H9 (cell line): ENCODE measurements around the gene MARVELD2. TPM values are rescaled to one million over a fixed set of nuclear protein-coding genes. Genes with fewer than 3 reads are reported as not detected.

Source experiments
- DNase-seq: peaks from one replicate; pipeline ENCODE4 v3.0.0-alpha.2; 2017
- H2AFZ ChIP-seq: one replicate; pipeline ENCODE4 v1.6.1; 2013; ENCODE audit warnings: mild to moderate bottlenecking, low read length, control low read depth, moderate library complexity
- H2AK5ac ChIP-seq: 2 replicates; pipeline ENCODE4 v1.6.1; 2013; ENCODE audit warnings: low read length, control low read depth, mixed read lengths; ENCODE audit not compliant: insufficient read length
- H2BK120ac ChIP-seq: one replicate; pipeline ENCODE4 v1.6.1; 2013; ENCODE audit warnings: low read depth, mild to moderate bottlenecking, low read length, control low read depth, inconsistent platforms; ENCODE audit not compliant: poor library complexity, severe bottlenecking
- H2BK12ac ChIP-seq: 2 replicates; pipeline ENCODE4 v1.6.1; 2013; ENCODE audit warnings: low read length, control low read depth, mixed read lengths, low read depth; ENCODE audit not compliant: insufficient read length
- H2BK15ac ChIP-seq: 2 replicates; pipeline ENCODE4 v1.6.1; 2013; ENCODE audit warnings: low read depth, low read length, control low read depth
- H2BK20ac ChIP-seq: one replicate; pipeline ENCODE4 v1.6.1; 2013; ENCODE audit warnings: low read depth, mild to moderate bottlenecking, low read length, control low read depth, inconsistent platforms; ENCODE audit not compliant: poor library complexity, severe bottlenecking
- H2BK5ac ChIP-seq: 2 replicates; pipeline ENCODE4 v1.6.1; 2013; ENCODE audit warnings: low read length, control low read depth, mixed read lengths; ENCODE audit not compliant: insufficient read length
- H3K14ac ChIP-seq: 2 replicates; pipeline ENCODE4 v1.6.1; 2013; ENCODE audit warnings: low read length, control low read depth; ENCODE audit not compliant: insufficient read depth
- H3K18ac ChIP-seq: 2 replicates; pipeline ENCODE4 v1.6.1; 2013; ENCODE audit warnings: low read depth, mild to moderate bottlenecking, mixed read lengths, low read length, control low read depth; ENCODE audit not compliant: insufficient read length
- H3K23ac ChIP-seq: 2 replicates; pipeline ENCODE4 v1.6.1; 2013; ENCODE audit warnings: low read length, control low read depth, mixed read lengths, low read depth; ENCODE audit not compliant: insufficient read length
- H3K23me2 ChIP-seq: 2 replicates; pipeline ENCODE4 v1.6.1; 2013; ENCODE audit warnings: low read depth, mild to moderate bottlenecking, mixed read lengths, low read length, control low read depth; ENCODE audit not compliant: insufficient read length, poor library complexity, severe bottlenecking
- H3K27ac ChIP-seq: 2 replicates; pipeline ENCODE4 v1.5.1; 2013; ENCODE audit warnings: low read length, control low read depth, mixed read lengths, low read depth; ENCODE audit not compliant: insufficient read length
- H3K27me3 ChIP-seq: 2 replicates; pipeline ENCODE4 v1.6.1; 2013; ENCODE audit warnings: low read length, control low read depth, inconsistent platforms; ENCODE audit not compliant: insufficient read depth
- H3K4ac ChIP-seq: 2 replicates; pipeline ENCODE4 v1.6.1; 2013; ENCODE audit warnings: low read depth, mild to moderate bottlenecking, control low read depth, inconsistent platforms, low read length, moderate library complexity
- H3K4me1 ChIP-seq: 2 replicates; pipeline ENCODE4 v1.6.1; 2013; ENCODE audit warnings: low read length, control low read depth, inconsistent platforms; ENCODE audit not compliant: insufficient read depth
- H3K4me2 ChIP-seq: 2 replicates; pipeline ENCODE4 v1.6.1; 2013; ENCODE audit warnings: low read length, control low read depth, mixed read lengths; ENCODE audit not compliant: insufficient read length, insufficient read depth
- H3K56ac ChIP-seq: 2 replicates; pipeline ENCODE4 v1.6.1; 2013; ENCODE audit warnings: low read depth, mild to moderate bottlenecking, mixed read lengths, low read length, control low read depth; ENCODE audit not compliant: insufficient read length
- H3K79me1 ChIP-seq: 2 replicates; pipeline ENCODE4 v1.6.1; 2013; ENCODE audit warnings: low read depth, mild to moderate bottlenecking, moderate library complexity, low read length, control low read depth, inconsistent platforms; ENCODE audit not compliant: insufficient read depth, poor library complexity, severe bottlenecking
- H3K79me2 ChIP-seq: 2 replicates; pipeline ENCODE4 v1.6.1; 2013; ENCODE audit warnings: low read length, control low read depth, inconsistent platforms; ENCODE audit not compliant: insufficient read depth
- H3K9ac ChIP-seq: 2 replicates; pipeline ENCODE4 v1.6.1; 2013; ENCODE audit warnings: low read length, control low read depth, mixed read lengths; ENCODE audit not compliant: insufficient read length; ENCODE audit errors: extremely low read depth
- H3K9me3 ChIP-seq: one replicate; pipeline ENCODE4 v1.6.1; 2013; ENCODE audit warnings: low read depth, low read length, inconsistent platforms; ENCODE audit not compliant: control insufficient read depth
- H3T11ph ChIP-seq: one replicate; pipeline ENCODE4 v1.6.1; 2013; ENCODE audit warnings: mild to moderate bottlenecking, low read length, control low read depth, inconsistent platforms
- H4K20me1 ChIP-seq: one replicate; pipeline ENCODE4 v1.6.1; 2013; ENCODE audit not compliant: control insufficient read depth, insufficient read length, insufficient read depth
- H4K5ac ChIP-seq: 2 replicates; pipeline ENCODE4 v1.6.1; 2013; ENCODE audit warnings: low read depth, mild to moderate bottlenecking, mixed read lengths, low read length, control low read depth; ENCODE audit not compliant: insufficient read length
- H4K8ac ChIP-seq: replicated peaks from 2 replicates; pipeline ENCODE4 v1.6.1; 2013; ENCODE audit warnings: low read length, control low read depth, mixed read lengths, low read depth; ENCODE audit not compliant: insufficient read length
- H4K91ac ChIP-seq: 2 replicates; pipeline ENCODE4 v1.6.1; 2013; ENCODE audit warnings: low read depth, mild to moderate bottlenecking, moderate library complexity, mixed read lengths, low read length, control low read depth; ENCODE audit not compliant: insufficient read length
- H3K27ac Mint-ChIP-seq, 3 experiments: 2 replicates in 2 of 3; 3 replicates in 1 of 3; pipeline ENCODE4 v1.8.0; 2020 to 2021; ENCODE audit warnings: mixed read lengths in 3 of 3, mild to moderate bottlenecking in 1 of 3, moderate library complexity in 1 of 3
- H3K27me3 Mint-ChIP-seq: 2 replicates; pipeline ENCODE4 v1.8.0; 2021; ENCODE audit warnings: low read depth, mild to moderate bottlenecking, moderate library complexity, mixed read lengths
- H3K36me3 Mint-ChIP-seq, 3 experiments: 2 replicates in 2 of 3; 3 replicates in 1 of 3; pipeline ENCODE4 v1.8.0; 2020 to 2021; ENCODE audit warnings: low read depth in 3 of 3, mixed read lengths in 3 of 3; ENCODE audit not compliant: insufficient read depth in 1 of 3
- H3K4me1 Mint-ChIP-seq, 2 experiments: 2 replicates each; pipeline ENCODE4 v1.8.0; 2020; ENCODE audit warnings: mixed read lengths in 2 of 2
- H3K4me3 Mint-ChIP-seq, 2 experiments: 2 replicates in 1 of 2; 3 replicates in 1 of 2; pipeline ENCODE4 v1.8.0; 2020 to 2021; ENCODE audit warnings: mild to moderate bottlenecking in 2 of 2, mixed read lengths in 2 of 2, moderate library complexity in 1 of 2
- H3K9me3 Mint-ChIP-seq, 2 experiments: 2 replicates in 1 of 2; 3 replicates in 1 of 2; pipeline ENCODE4 v1.8.0; 2020; ENCODE audit warnings: mild to moderate bottlenecking in 2 of 2, mixed read lengths in 2 of 2, moderate library complexity in 1 of 2
- CTCF ChIP-seq: fragments of 200-600 bp; sonication (generic); conservative IDR thresholded peaks from 3 replicates; pipeline ENCODE4 v1.8.0; 2021; ENCODE audit warnings: antibody characterized with exemption, mild to moderate bottlenecking
- WGBS: extraction: QIAGEN DNeasy Blood & Tissue Kit; methylation state at CpG from one replicate; pipeline ENCODE4 v1.1.7; 2013; ENCODE audit warnings: missing lambda C conversion rate, low lambda C conversion rate, mixed read lengths; ENCODE audit not compliant: insufficient read length; ENCODE audit errors: extremely low coverage; 5-methylcytosine and 5-hydroxymethylcytosine counted together
- total RNA-seq: library from RNA; stranded (reverse); gene quantifications from 2 replicates; pipeline ENCODE4 v1.2.1, GENCODE V29; 2021

MARVELD2 gene
- total RNA-seq, 1 experiment from 2014 or later: 30.3 TPM

GRCh38 chr5:69372394-69372793, 42.5 kb upstream of the MARVELD2 start:
- no peaks in the 10 kb centered on the region for H3K9me3 ChIP-seq
- H3T11ph ChIP-seq: no peak overlapping the region
- no peak overlapping the region for H4K91ac ChIP-seq
- no peaks in the 10 kb centered on the region for H3K9me3 Mint-ChIP-seq
- H3K27me3 ChIP-seq: no peaks in the 10 kb centered on the region; the same call in 1 of the 2 replicates
- H3K27me3 Mint-ChIP-seq: no peaks in the 10 kb centered on the region
- no peak overlapping the region for H3K27ac ChIP-seq
- H3K18ac ChIP-seq: no peak overlapping the region
- no peak overlapping the region for H4K8ac ChIP-seq
- H2AK5ac ChIP-seq: no peak overlapping the region
- H3K4me2 ChIP-seq: no peak overlapping the region
- H3K36me3 Mint-ChIP-seq: peaks cover 2 to 32% (median 29%) of the 10 kb centered on the region in 3 experiments; a peak in 6 of 7 replicates
- H3K4ac ChIP-seq: no peak overlapping the region
- no CpG with 5 or more reads among the region's 5 CpGs for WGBS
- DNase-seq: no peak
- peaks cover 2% of the 10 kb centered on the region for H3K23me2 ChIP-seq
- H2BK15ac ChIP-seq: no peak overlapping the region
- no peaks in the 10 kb centered on the region for H3K79me1 ChIP-seq
- no peak overlapping the region for H2BK12ac ChIP-seq
- H4K20me1 ChIP-seq: peaks cover 3% of the 10 kb centered on the region
- no peak overlapping the region for H2BK5ac ChIP-seq
- no peak overlapping the region; a peak in 1 of 5 replicates for H3K4me3 Mint-ChIP-seq
- no peak overlapping the region for H2BK20ac ChIP-seq
- no peak overlapping the region for H3K56ac ChIP-seq
- H3K79me2 ChIP-seq: peaks cover 17% of the 10 kb centered on the region; the same call in 1 of the 2 replicates
- no peak overlapping the region for H2BK120ac ChIP-seq
- no peak for TF ChIP-seq CTCF
- peaks cover 10 to 15% of the 10 kb centered on the region in 2 experiments for H3K4me1 Mint-ChIP-seq
- H3K9ac ChIP-seq: no peak overlapping the region
- H3K27ac Mint-ChIP-seq: no peak overlapping the region
- no peak overlapping the region for H2AFZ ChIP-seq
- H4K5ac ChIP-seq: no peak overlapping the region
- H3K23ac ChIP-seq: no peak overlapping the region
- no peak overlapping the region for H3K14ac ChIP-seq
- H3K4me1 ChIP-seq: no peaks in the 10 kb centered on the region
